HG03025 (cell line): ENCODE data around the gene RIC8B.
A peak's percentile ranks its signal among the peaks of the same experiment; 100 is the strongest.
"Not testable (repeated sequence)": the region's sequence is repeated elsewhere in the genome, so short reads cannot be mapped to it uniquely, and the experiment has no call there.

Source experiments
- ATAC-seq: cut with Tn5 transposase; IDR thresholded peaks from one replicate; pipeline ENCODE4 v1.9.1; 2021; ENCODE audit warnings: mild to moderate bottlenecking, moderate library complexity; ENCODE audit not compliant: unreplicated experiment, low FRiP score

RIC8B gene

GRCh38 chr12:106774005-106774807 is at the start of gene RIC8B:
TSS of gene RIC8B (plus strand) at chr12:106774682. CDS start at chr12:106774746, 64 bp downstream.
- ATAC-seq = peak; percentile 88

GRCh38 chr12:106724934-106725333 is 49.5 kb upstream of the RIC8B start:
- ATAC-seq = no peak

- ATAC-seq = not testable (repeated sequence)
These were observed 47.8 kb upstream of the RIC8B start for GRCh38 chr12:106726603-106727202.

- ATAC-seq = no peak
These were observed 44.9 kb upstream of the RIC8B start for GRCh38 chr12:106729611-106730010.

GRCh38 chr12:106732890-106733289 is 41.6 kb upstream of the RIC8B start:
- no peak for ATAC-seq

GRCh38 chr12:106733660-106734059 is 40.8 kb upstream of the RIC8B start:
- ATAC-seq = no peak

GRCh38 chr12:106736051-106736957 is 38.2 kb upstream of the RIC8B start:
- ATAC-seq = no peak

GRCh38 chr12:106739318-106739717 is 35.2 kb upstream of the RIC8B start:
- ATAC-seq = no peak

- no peak for ATAC-seq
These were observed 34.5 kb upstream of the RIC8B start for GRCh38 chr12:106739815-106740530.

GRCh38 chr12:106740818-106741217 is 33.7 kb upstream of the RIC8B start:
- ATAC-seq = no peak

GRCh38 chr12:106741247-106741646 is 33.2 kb upstream of the RIC8B start:
- ATAC-seq = no peak

- no peak for ATAC-seq
These were observed 31.1 kb upstream of the RIC8B start for GRCh38 chr12:106743270-106743988.

- no peak for ATAC-seq
These were observed 29.9 kb upstream of the RIC8B start for GRCh38 chr12:106744600-106744999.

- no peak for ATAC-seq
These were observed 29.2 kb upstream of the RIC8B start for GRCh38 chr12:106745181-106745745.

GRCh38 chr12:106747973-106748436 is 26.5 kb upstream of the RIC8B start:
- ATAC-seq = no peak

- ATAC-seq = no peak
These were observed 24.0 kb upstream of the RIC8B start for GRCh38 chr12:106750524-106750923.

- peak; percentile 98 for ATAC-seq
These were observed 21.0 kb upstream of the RIC8B start for GRCh38 chr12:106753526-106753925.

GRCh38 chr12:106754331-106754730 is 20.2 kb upstream of the RIC8B start:
- ATAC-seq = no peak

GRCh38 chr12:106757623-106758348 is 16.7 kb upstream of the RIC8B start:
- ATAC-seq = no peak
